Measurements from ENCODE around the gene PINK1.

The PINK1 gene

DNA sequence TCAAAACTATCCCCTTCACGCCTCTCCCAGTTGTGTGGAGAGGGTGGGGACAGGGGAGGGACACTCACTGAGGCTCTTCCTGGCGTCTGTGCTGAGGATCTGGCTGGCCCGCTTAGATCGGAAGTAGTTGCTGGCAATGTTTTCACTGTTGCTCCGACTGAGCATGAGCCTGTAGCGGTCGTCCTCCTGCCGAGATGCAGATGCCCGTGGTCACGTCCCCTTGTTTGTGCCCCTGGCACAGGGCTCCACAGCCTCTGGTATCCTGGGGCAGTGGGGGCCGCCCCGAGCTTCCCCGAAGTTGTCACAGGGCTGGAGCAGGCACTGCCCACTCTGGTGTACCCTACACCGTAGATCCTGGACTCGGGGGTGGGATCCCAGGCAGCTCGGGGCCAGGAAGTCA lies 32.9 kb downstream of the PINK1 start:
- Histone ChIP-seq H3K27ac (no peak overlapping the region), H3K36me3 (ENCODE audit: insufficient read depth) (no peaks in the 10 kb centered on the region), H3K79me2 (ENCODE audit: insufficient read depth, low read depth) (peaks cover under 1% of the 10 kb centered on the region; the same call in 1 of the 2 replicates), H3K4me1 (ENCODE audit: low read depth, poor library complexity, severe bottlenecking) (peaks cover 4% of the 10 kb centered on the region), H3K4me2 (no peak overlapping the region), H3K4me3 (IDR thresholded peaks at IDR 0.05; ENCODE audit: insufficient read depth, low read depth, low read length) (no peak overlapping the region), H3K9ac (no peak overlapping the region), H4K20me1 (ENCODE audit: insufficient read depth) (no peaks in the 10 kb centered on the region), H2AFZ (ENCODE audit: low read depth) (no peak overlapping the region), H3K27me3 (ENCODE audit: insufficient read depth, low read depth) (peaks cover 4% of the 10 kb centered on the region; the same call in 1 of the 2 replicates)
- TF ChIP-seq CTCF (conservative IDR thresholded peaks at IDR 0.05; ENCODE audit: low read depth, low read length): no peak

DNA sequence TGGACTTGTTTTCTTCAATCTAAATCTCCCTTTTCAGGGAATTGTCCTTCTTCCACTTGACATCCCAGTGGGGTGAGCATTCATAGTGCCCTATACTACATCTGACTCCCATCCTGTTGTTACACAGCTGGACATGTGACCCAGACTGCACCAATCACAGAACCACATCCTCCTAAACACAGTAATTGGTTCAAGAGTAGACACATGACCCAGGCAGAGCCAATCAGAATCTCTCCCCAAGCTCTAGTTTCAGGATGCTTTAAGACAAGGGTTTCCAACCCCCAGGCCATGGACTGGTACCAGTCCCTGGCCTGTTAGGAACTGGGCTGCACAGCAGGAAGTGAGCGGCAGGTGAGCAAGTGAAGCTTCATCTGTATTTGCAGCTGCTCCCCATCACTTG lies 33.5 kb downstream of the PINK1 start:
- Histone ChIP-seq H3K4me2 (no peak overlapping the region), H3K9ac (no peak overlapping the region), H3K27ac (no peak overlapping the region), H3K27me3 (ENCODE audit: insufficient read depth, low read depth) (peaks cover 10% of the 10 kb centered on the region; the same call in 1 of the 2 replicates), H2AFZ (ENCODE audit: low read depth) (no peak overlapping the region; the same call in 1 of the 2 replicates), H3K79me2 (ENCODE audit: insufficient read depth, low read depth) (no peaks in the 10 kb centered on the region), H3K4me1 (ENCODE audit: low read depth, poor library complexity, severe bottlenecking) (peaks cover 4% of the 10 kb centered on the region), H3K36me3 (ENCODE audit: insufficient read depth) (no peaks in the 10 kb centered on the region), H3K4me3 (IDR thresholded peaks at IDR 0.05; ENCODE audit: insufficient read depth, low read depth, low read length) (no peak overlapping the region), H4K20me1 (ENCODE audit: insufficient read depth) (no peaks in the 10 kb centered on the region)
- no peak for TF ChIP-seq CTCF (conservative IDR thresholded peaks at IDR 0.05; ENCODE audit: low read depth, low read length)

DNA sequence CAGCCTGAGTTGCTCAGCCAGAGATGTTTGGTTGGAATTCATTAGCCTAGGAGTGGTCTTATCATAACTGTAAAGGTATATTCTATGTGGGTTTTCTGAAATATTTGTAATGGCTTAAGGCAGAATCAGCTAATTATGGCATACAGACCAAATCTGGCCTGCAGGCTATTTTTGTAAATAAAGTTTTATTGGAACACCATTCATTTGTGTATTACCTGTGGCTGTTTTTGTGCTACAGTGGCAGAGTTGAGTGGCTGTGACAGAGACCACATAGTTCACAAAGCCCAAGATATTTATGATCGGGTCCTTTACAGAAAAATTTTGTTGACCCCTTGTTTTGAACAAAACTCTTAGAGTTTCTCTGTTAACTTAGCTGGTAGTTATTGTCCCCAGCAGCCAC lies 35.3 kb downstream of the PINK1 start:
- no peak overlapping the region for H3K4me2 ChIP-seq
- H3K4me1 ChIP-seq (ENCODE audit: low read depth, poor library complexity, severe bottlenecking): no peaks in the 10 kb centered on the region
- no peaks in the 10 kb centered on the region for H3K79me2 ChIP-seq (ENCODE audit: insufficient read depth, low read depth)
- H3K27ac ChIP-seq: no peak overlapping the region
- no peak for TF ChIP-seq CTCF (conservative IDR thresholded peaks at IDR 0.05; ENCODE audit: low read depth, low read length)
- no peaks in the 10 kb centered on the region for H4K20me1 ChIP-seq (ENCODE audit: insufficient read depth)
- H2AFZ ChIP-seq (ENCODE audit: low read depth): no peak overlapping the region
- H3K36me3 ChIP-seq (ENCODE audit: insufficient read depth): no peaks in the 10 kb centered on the region
- no peak overlapping the region for H3K4me3 ChIP-seq (IDR thresholded peaks at IDR 0.05; ENCODE audit: insufficient read depth, low read depth, low read length)
- H3K27me3 ChIP-seq (ENCODE audit: insufficient read depth, low read depth): peaks cover 28% of the 10 kb centered on the region
- no peak overlapping the region for H3K9ac ChIP-seq

- Histone ChIP-seq H2AFZ (ENCODE audit: low read depth) (no peak overlapping the region), H3K27ac (no peak overlapping the region), H3K36me3 (ENCODE audit: insufficient read depth) (no peaks in the 10 kb centered on the region), H3K4me1 (ENCODE audit: low read depth, poor library complexity, severe bottlenecking) (no peaks in the 10 kb centered on the region), H3K4me3 (IDR thresholded peaks at IDR 0.05; ENCODE audit: insufficient read depth, low read depth, low read length) (no peak overlapping the region), H3K79me2 (ENCODE audit: insufficient read depth, low read depth) (no peaks in the 10 kb centered on the region), H3K4me2 (no peak overlapping the region), H3K27me3 (ENCODE audit: insufficient read depth, low read depth) (peaks cover 52% of the 10 kb centered on the region), H4K20me1 (ENCODE audit: insufficient read depth) (no peaks in the 10 kb centered on the region), H3K9ac (no peak overlapping the region)
- TF ChIP-seq CTCF (conservative IDR thresholded peaks at IDR 0.05; ENCODE audit: low read depth, low read length): no peak
Measured at GRCh38 chr1:20670936-20671335, 37.7 kb downstream of the PINK1 start.

Data from KMS-11 (cell line).